Astrocyte (in vitro differentiated cells and primary cell): ENCODE measurements around the gene ABCC4. TPM values are rescaled to one million over a fixed set of nuclear protein-coding genes. Genes with fewer than 3 reads are reported as not detected.
"Not testable (repeated sequence)": the region's sequence is repeated elsewhere in the genome, so short reads cannot be mapped to it uniquely, and the experiment has no call there.

Experiments
- DNase-seq: peaks from one replicate; pipeline ENCODE4 v3.0.0-alpha.2; 2010; ENCODE audit warnings: low read depth
- FAIRE-seq: peaks from 2 replicates; lab custom pipeline; 2011; peaks lifted over from hg19 to GRCh38; lab: Jason Lieb, UNC
- H2AFZ ChIP-seq: 2 replicates; pipeline ENCODE4 v1.6.0; 2012; ENCODE audit warnings: low read depth, low read length, inconsistent platforms
- H3K27ac ChIP-seq: 2 replicates; pipeline ENCODE4 v1.5.1; 2011; ENCODE audit warnings: low read depth, low read length, inconsistent platforms
- H3K27me3 ChIP-seq: 2 replicates; pipeline ENCODE4 v1.6.0; 2011; ENCODE audit warnings: low read length, inconsistent platforms; ENCODE audit not compliant: insufficient read depth
- H3K36me3 ChIP-seq: 2 replicates; pipeline ENCODE4 v1.5.1; 2011; ENCODE audit warnings: low read length, inconsistent platforms; ENCODE audit not compliant: insufficient read depth
- H3K4me1 ChIP-seq: 2 replicates; pipeline ENCODE4 v1.5.1; 2011; ENCODE audit warnings: low read length, inconsistent platforms; ENCODE audit not compliant: insufficient read depth
- H3K4me2 ChIP-seq: 2 replicates; pipeline ENCODE4 v1.6.0; 2012; ENCODE audit warnings: low read length, inconsistent platforms
- H3K4me3 ChIP-seq: 2 replicates; pipeline ENCODE4 v1.5.1; 2011; ENCODE audit warnings: low read depth, mild to moderate bottlenecking, low read length, inconsistent platforms; ENCODE audit not compliant: insufficient read depth
- H3K79me2 ChIP-seq: 2 replicates; pipeline ENCODE4 v1.6.0; 2012; ENCODE audit warnings: mild to moderate bottlenecking, low read length, inconsistent platforms; ENCODE audit not compliant: insufficient read depth
- H3K9ac ChIP-seq: 2 replicates; pipeline ENCODE4 v1.6.0; 2012; ENCODE audit warnings: mild to moderate bottlenecking, low read length, inconsistent platforms
- H3K9me3 ChIP-seq: 2 replicates; pipeline ENCODE4 v1.5.1; 2012; ENCODE audit warnings: low read depth, mild to moderate bottlenecking, low read length, inconsistent platforms; ENCODE audit not compliant: insufficient read depth
- H4K20me1 ChIP-seq: 2 replicates; pipeline ENCODE4 v1.6.0; 2012; ENCODE audit warnings: low read length, inconsistent platforms; ENCODE audit not compliant: insufficient read depth
- H3K27ac Mint-ChIP-seq: one replicate; pipeline ENCODE4 v1.8.0; 2021; ENCODE audit warnings: mild to moderate bottlenecking, mixed read lengths; ENCODE audit not compliant: unreplicated experiment
- H3K27me3 Mint-ChIP-seq: one replicate; pipeline ENCODE4 v1.8.0; 2021; ENCODE audit warnings: low read depth, mixed read lengths; ENCODE audit not compliant: unreplicated experiment
- H3K36me3 Mint-ChIP-seq: one replicate; pipeline ENCODE4 v1.8.0; 2021; ENCODE audit warnings: low read depth, mixed read lengths; ENCODE audit not compliant: unreplicated experiment
- H3K4me1 Mint-ChIP-seq: one replicate; pipeline ENCODE4 v1.8.0; 2021; ENCODE audit warnings: low read depth, mixed read lengths; ENCODE audit not compliant: unreplicated experiment
- H3K4me3 Mint-ChIP-seq: one replicate; pipeline ENCODE4 v1.8.0; 2021; ENCODE audit warnings: mild to moderate bottlenecking, moderate library complexity, mixed read lengths; ENCODE audit not compliant: unreplicated experiment
- H3K9me3 Mint-ChIP-seq: one replicate; pipeline ENCODE4 v1.8.0; 2021; ENCODE audit warnings: mild to moderate bottlenecking, mixed read lengths; ENCODE audit not compliant: unreplicated experiment
- EZH2 ChIP-seq: IDR thresholded peaks from 2 replicates; pipeline ENCODE4 v1.6.1; 2012; ENCODE audit warnings: mild to moderate bottlenecking, low read length, inconsistent platforms; ENCODE audit not compliant: insufficient read depth
- total RNA-seq: library from RNA; stranded (reverse); gene quantifications from 2 replicates; pipeline ENCODE4 v1.2.1, GENCODE V29; 2021
- TF ChIP-seq, protein P1 (sequence below): IDR thresholded peaks from 2 replicates; pipeline ENCODE4 v1.5.1; 2011; ENCODE audit warnings: low read depth, mild to moderate bottlenecking, inconsistent platforms, low read length, moderate library complexity; ENCODE audit not compliant: insufficient read depth

ABCC4 gene
- total RNA-seq, 1 donor from 2014 or later, result 15.6 TPM

DNA sequence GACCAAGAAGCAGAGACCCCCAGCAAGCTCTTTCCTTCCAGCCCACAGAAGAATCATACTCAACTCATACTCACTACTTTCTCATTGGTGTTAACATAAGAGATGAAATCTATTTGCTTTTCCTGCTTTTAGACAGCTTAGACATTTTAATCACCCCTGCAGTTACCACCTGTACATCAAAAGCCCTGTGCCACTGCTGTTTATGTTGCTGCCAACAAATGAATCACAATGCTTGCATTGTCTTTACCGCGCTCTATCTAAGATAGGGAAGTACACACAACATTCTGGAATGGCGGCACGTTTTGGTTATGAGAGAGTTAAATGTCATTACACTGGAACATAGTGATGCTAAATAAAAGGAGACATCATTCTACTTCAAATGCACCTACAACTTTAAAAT is 95.1 kb downstream of the ABCC4 start:
- H2AFZ ChIP-seq, result no peak overlapping the region
- H3K9me3 ChIP-seq, result no peaks in the 10 kb centered on the region
- no peaks in the 10 kb centered on the region for H3K27me3 ChIP-seq
- no peak overlapping the region for H3K4me3 Mint-ChIP-seq
- no peaks in the 10 kb centered on the region for H3K9me3 Mint-ChIP-seq
- no peaks in the 10 kb centered on the region for H3K4me1 Mint-ChIP-seq
- H3K4me1 ChIP-seq, result no peaks in the 10 kb centered on the region
- no peaks in the 10 kb centered on the region for H4K20me1 ChIP-seq
- H3K36me3 ChIP-seq, result no peaks in the 10 kb centered on the region
- peaks cover 13% of the 10 kb centered on the region for H3K36me3 Mint-ChIP-seq
- no peaks in the 10 kb centered on the region for H3K79me2 ChIP-seq
- H3K4me3 ChIP-seq, result no peak overlapping the region
- no peak for TF ChIP-seq EZH2
- TF ChIP-seq, protein P1, sequence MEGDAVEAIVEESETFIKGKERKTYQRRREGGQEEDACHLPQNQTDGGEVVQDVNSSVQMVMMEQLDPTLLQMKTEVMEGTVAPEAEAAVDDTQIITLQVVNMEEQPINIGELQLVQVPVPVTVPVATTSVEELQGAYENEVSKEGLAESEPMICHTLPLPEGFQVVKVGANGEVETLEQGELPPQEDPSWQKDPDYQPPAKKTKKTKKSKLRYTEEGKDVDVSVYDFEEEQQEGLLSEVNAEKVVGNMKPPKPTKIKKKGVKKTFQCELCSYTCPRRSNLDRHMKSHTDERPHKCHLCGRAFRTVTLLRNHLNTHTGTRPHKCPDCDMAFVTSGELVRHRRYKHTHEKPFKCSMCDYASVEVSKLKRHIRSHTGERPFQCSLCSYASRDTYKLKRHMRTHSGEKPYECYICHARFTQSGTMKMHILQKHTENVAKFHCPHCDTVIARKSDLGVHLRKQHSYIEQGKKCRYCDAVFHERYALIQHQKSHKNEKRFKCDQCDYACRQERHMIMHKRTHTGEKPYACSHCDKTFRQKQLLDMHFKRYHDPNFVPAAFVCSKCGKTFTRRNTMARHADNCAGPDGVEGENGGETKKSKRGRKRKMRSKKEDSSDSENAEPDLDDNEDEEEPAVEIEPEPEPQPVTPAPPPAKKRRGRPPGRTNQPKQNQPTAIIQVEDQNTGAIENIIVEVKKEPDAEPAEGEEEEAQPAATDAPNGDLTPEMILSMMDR, result no peak
- H3K27me3 Mint-ChIP-seq, result no peaks in the 10 kb centered on the region
- no peak for FAIRE-seq
- H3K27ac Mint-ChIP-seq, result no peak overlapping the region
- no peak overlapping the region for H3K4me2 ChIP-seq
- H3K9ac ChIP-seq, result no peak overlapping the region
- H3K27ac ChIP-seq, result no peak overlapping the region
- no peak for DNase-seq

DNA sequence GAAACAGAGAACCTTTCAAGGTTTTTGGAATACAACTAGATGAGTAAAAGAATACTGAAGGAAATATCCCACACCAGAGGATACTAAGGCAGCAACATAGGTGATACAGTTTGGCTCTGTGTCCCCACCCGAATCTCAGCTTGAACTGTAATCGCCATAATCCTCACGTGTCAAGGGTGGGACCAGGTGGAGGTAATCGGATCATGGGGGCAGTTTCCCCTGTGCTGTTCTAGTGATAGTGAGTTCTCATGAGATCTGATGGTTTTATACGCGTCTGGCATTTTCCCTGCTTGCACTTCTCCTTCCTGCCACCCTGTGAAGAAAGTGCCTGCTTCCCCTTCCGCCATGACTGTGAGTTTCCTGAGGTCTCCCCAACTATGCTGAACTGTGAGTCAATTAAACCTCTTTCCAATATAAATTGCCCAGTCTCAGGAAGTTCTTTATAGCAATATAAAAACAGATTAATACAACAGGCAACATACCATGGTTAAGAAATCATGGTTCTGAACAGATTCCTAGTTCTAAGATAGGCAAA is 97.0 kb downstream of the ABCC4 start:
- Histone ChIP-seq H3K79me2 (no peaks in the 10 kb centered on the region), H3K27ac (no peak overlapping the region), H3K4me2 (no peak overlapping the region), H4K20me1 (no peaks in the 10 kb centered on the region), H2AFZ (no peak overlapping the region), H3K36me3 (no peaks in the 10 kb centered on the region), H3K9ac (no peak overlapping the region), H3K27me3 (no peaks in the 10 kb centered on the region), H3K4me1 (no peaks in the 10 kb centered on the region), H3K4me3 (no peak overlapping the region), H3K9me3 (no peaks in the 10 kb centered on the region)
- FAIRE-seq, result no peak
- no peak for DNase-seq
- TF ChIP-seq, protein P1, result no peak
- no peak for TF ChIP-seq EZH2
- no peaks in the 10 kb centered on the region for H3K9me3 Mint-ChIP-seq
- H3K36me3 Mint-ChIP-seq, result peaks cover 15% of the 10 kb centered on the region
- no peaks in the 10 kb centered on the region for H3K27me3 Mint-ChIP-seq
- no peak overlapping the region for H3K27ac Mint-ChIP-seq
- H3K4me1 Mint-ChIP-seq, result no peaks in the 10 kb centered on the region
- no peak overlapping the region for H3K4me3 Mint-ChIP-seq

DNA sequence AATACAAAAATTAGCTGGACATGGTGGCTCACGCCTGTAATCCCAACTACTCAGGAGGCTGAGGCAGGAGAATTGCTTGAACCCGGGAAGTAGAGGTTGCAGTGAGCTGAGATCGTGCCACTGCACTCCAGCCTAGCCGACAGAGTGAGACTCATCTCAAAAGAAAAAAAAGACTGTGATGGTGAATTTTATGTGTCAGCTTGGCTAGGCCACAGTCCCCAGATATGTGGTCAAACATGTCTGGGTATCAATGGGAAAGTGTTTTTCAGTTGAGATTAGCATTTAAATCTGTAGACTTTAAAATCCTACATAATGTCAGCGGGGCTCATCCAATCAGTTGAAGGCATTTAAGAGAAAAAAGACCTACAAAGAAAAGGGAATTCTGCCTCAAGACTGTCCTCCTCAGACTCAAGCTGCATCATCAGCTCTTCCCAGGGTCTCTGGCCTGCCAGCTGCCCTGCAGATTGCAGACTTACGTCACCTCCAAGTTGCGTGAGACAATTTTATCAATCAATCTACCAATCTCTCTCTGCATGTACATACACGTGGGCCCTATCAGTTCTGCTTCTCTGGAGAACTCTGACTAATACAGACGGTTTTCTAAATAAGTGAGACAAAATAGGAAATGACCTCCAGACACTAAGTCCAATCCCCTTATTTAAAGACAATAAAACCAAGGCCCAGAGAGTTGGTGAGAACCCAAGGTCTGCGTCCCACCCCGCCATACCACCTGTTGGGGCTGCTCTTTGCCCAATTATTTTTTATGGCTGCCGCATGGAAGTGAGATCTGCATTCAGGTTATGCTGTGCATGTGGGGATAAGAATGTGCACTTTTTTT is 99.2 kb downstream of the ABCC4 start:
- Mint-ChIP-seq H3K36me3 (peaks cover 19% of the 10 kb centered on the region), H3K4me3 (no peak overlapping the region), H3K27ac (no peak overlapping the region), H3K4me1 (no peaks in the 10 kb centered on the region), H3K27me3 (no peaks in the 10 kb centered on the region), H3K9me3 (no peaks in the 10 kb centered on the region)
- no peaks in the 10 kb centered on the region for H3K9me3 ChIP-seq
- H3K4me1 ChIP-seq, result no peaks in the 10 kb centered on the region
- no peak overlapping the region for H3K4me2 ChIP-seq
- no peaks in the 10 kb centered on the region for H3K36me3 ChIP-seq
- no peaks in the 10 kb centered on the region for H3K79me2 ChIP-seq
- TF ChIP-seq, protein P1, result no peak
- TF ChIP-seq EZH2, result no peak
- no peak overlapping the region for H3K4me3 ChIP-seq
- H3K27me3 ChIP-seq, result no peaks in the 10 kb centered on the region
- peak; percentile 82 for DNase-seq
- no peak overlapping the region for H2AFZ ChIP-seq
- peaks cover 4% of the 10 kb centered on the region for H4K20me1 ChIP-seq
- FAIRE-seq, result no peak
- no peak overlapping the region for H3K9ac ChIP-seq
- H3K27ac ChIP-seq, result no peak overlapping the region

DNA sequence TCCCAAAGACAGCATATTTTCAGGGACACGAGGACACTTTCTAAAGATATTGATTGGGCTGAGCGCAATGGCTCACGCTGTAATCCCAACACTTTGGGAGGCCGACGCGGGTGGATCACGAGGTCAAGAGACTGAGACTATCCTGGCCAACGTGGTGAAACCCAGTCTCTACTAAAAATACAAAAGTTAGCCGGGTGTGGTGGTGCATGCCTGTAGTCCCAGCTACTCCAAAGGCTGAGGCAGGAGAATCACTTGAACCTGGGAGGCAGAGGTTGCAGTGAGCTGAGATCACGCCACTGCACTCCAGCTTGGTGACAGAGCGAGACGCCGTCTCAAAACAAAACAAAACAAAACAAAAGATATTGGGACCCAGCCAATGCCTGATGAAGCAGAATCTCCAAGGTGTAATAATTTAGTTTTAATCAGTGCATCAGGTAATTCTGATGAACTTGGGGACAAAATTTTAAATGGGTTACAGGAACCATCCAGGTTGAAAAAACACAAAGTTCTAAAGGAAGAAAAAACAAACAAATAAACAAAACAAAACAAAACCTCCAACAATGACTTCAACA is 100.8 kb downstream of the ABCC4 start:
- not testable (repeated sequence) for H3K4me1 ChIP-seq

More for the DNA sequence above, 100.8 kb downstream of the ABCC4 start:
- not testable (repeated sequence) for H3K27me3 ChIP-seq, H3K9me3 Mint-ChIP-seq, H3K27me3 Mint-ChIP-seq, H3K4me2 ChIP-seq, H3K9me3 ChIP-seq, H4K20me1 ChIP-seq, DNase-seq, H3K27ac ChIP-seq, FAIRE-seq, H3K4me3 ChIP-seq, H3K4me3 Mint-ChIP-seq, H3K4me1 Mint-ChIP-seq, H3K79me2 ChIP-seq, H3K36me3 ChIP-seq, H3K9ac ChIP-seq, H3K27ac Mint-ChIP-seq, H2AFZ ChIP-seq
- H3K36me3 Mint-ChIP-seq, result peaks cover 14% of the 10 kb centered on the region
